Measurements from ENCODE around the gene SKP1.

SKP1 gene

DNA sequence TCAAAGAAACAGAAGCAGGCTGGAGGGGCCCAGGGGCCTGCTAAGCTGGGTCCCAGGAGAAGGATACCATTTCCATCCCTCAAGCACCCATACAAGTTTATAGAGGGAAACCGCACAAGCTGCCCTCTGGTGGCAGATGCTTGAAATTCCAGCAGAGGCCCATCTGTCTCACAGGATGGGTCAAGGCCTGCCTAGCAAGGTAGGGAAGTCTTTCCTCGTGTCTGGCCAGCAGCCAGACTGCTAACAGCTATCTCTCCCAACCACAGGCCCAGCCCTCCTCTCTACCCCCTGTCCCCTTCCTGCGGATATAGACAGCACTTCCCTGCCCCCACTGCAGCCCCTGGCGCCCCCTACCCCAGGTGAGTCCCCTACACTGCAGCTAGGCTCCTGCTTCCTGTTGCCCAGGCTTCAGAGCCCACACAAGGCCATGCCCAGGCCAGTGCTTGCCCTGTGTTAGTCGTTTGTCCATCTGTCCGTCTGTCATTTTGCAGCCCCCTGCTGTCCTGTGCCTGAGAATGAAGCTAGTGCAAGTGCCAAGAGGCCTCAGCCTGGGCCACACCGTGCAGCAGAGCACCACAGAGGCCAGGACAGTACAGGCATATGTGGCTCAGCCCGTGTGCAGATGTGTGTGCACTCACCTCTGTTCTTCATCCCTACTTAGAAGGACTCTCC lies 36.1 kb downstream of the SKP1 start (continued):
- TF ChIP-seq ZNF521 (tag by site-specific recombination; IDR thresholded peaks at IDR 0.05) (no peak), ZNF292 (tag by site-specific recombination; IDR thresholded peaks at IDR 0.05; ENCODE audit: borderline replicate concordance, low read depth) (no peak), ZNF2 (tag by site-specific recombination; IDR thresholded peaks at IDR 0.05) (peak; percentile 51; the same call in 1 of the 2 replicates), ZNF560 (tag by site-specific recombination; IDR thresholded peaks at IDR 0.05; ENCODE audit: borderline replicate concordance) (no peak), ZNF133 (tag by site-specific recombination; IDR thresholded peaks at IDR 0.05) (no peak), ZIC2 (tag by site-specific recombination; IDR thresholded peaks at IDR 0.05) (peak; percentile 52), ZNF837 (tag by site-specific recombination; IDR thresholded peaks at IDR 0.05) (no peak), ZSCAN23 (tag by site-specific recombination; IDR thresholded peaks at IDR 0.05) (no peak), CTCF (tag by site-specific recombination; IDR thresholded peaks at IDR 0.05) (peak; percentile 90), ZNF169 (tag by site-specific recombination; IDR thresholded peaks at IDR 0.05) (no peak), ZEB2 (tag by site-specific recombination; IDR thresholded peaks at IDR 0.05) (peak; percentile 47; the same call in 1 of the 2 replicates), SP2 (tag by site-specific recombination; IDR thresholded peaks at IDR 0.05) (no peak), IKZF3 (tag by site-specific recombination; IDR thresholded peaks at IDR 0.05) (no peak), ZNF501 (tag by site-specific recombination; IDR thresholded peaks at IDR 0.05) (no peak), HOXA7 (CRISPR knock-in tag; IDR thresholded peaks at IDR 0.05; ENCODE audit: borderline replicate concordance) (no peak), ZNF416 (tag by site-specific recombination; IDR thresholded peaks at IDR 0.05) (no peak), ZBTB17 (tag by site-specific recombination; IDR thresholded peaks at IDR 0.05) (peak; percentile 28; the same call in 1 of the 2 replicates)
- TF ChIP-seq, protein P1, sequence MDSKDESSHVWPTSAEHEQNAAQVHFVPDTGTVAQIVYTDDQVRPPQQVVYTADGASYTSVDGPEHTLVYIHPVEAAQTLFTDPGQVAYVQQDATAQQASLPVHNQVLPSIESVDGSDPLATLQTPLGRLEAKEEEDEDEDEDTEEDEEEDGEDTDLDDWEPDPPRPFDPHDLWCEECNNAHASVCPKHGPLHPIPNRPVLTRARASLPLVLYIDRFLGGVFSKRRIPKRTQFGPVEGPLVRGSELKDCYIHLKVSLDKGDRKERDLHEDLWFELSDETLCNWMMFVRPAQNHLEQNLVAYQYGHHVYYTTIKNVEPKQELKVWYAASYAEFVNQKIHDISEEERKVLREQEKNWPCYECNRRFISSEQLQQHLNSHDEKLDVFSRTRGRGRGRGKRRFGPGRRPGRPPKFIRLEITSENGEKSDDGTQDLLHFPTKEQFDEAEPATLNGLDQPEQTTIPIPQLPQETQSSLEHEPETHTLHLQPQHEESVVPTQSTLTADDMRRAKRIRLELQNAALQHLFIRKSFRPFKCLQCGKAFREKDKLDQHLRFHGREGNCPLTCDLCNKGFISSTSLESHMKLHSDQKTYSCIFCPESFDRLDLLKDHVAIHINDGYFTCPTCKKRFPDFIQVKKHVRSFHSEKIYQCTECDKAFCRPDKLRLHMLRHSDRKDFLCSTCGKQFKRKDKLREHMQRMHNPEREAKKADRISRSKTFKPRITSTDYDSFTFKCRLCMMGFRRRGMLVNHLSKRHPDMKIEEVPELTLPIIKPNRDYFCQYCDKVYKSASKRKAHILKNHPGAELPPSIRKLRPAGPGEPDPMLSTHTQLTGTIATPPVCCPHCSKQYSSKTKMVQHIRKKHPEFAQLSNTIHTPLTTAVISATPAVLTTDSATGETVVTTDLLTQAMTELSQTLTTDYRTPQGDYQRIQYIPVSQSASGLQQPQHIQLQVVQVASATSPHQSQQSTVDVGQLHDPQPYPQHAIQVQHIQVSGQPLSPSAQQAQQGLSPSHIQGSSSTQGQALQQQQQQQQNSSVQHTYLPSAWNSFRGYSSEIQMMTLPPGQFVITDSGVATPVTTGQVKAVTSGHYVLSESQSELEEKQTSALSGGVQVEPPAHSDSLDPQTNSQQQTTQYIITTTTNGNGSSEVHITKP (tag by site-specific recombination; IDR thresholded peaks at IDR 0.05) = peak; percentile 27; the same call in 1 of the 2 replicates
- TF ChIP-seq, protein P2, sequence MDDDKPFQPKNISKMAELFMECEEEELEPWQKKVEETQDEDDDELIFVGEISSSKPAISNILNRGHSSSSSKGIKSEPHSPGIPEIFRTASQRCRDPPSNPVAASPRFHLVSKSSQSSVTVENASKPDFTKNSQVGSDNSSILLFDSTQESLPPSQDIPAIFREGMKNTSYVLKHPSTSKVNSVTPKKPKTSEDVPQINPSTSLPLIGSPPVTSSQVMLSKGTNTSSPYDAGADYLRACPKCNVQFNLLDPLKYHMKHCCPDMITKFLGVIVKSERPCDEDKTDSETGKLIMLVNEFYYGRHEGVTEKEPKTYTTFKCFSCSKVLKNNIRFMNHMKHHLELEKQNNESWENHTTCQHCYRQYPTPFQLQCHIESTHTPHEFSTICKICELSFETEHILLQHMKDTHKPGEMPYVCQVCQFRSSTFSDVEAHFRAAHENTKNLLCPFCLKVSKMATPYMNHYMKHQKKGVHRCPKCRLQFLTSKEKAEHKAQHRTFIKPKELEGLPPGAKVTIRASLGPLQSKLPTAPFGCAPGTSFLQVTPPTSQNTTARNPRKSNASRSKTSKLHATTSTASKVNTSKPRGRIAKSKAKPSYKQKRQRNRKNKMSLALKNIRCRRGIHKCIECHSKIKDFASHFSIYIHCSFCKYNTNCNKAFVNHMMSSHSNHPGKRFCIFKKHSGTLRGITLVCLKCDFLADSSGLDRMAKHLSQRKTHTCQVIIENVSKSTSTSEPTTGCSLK (tag by site-specific recombination; IDR thresholded peaks at IDR 0.05) = no peak
- TF ChIP-seq, protein P3, sequence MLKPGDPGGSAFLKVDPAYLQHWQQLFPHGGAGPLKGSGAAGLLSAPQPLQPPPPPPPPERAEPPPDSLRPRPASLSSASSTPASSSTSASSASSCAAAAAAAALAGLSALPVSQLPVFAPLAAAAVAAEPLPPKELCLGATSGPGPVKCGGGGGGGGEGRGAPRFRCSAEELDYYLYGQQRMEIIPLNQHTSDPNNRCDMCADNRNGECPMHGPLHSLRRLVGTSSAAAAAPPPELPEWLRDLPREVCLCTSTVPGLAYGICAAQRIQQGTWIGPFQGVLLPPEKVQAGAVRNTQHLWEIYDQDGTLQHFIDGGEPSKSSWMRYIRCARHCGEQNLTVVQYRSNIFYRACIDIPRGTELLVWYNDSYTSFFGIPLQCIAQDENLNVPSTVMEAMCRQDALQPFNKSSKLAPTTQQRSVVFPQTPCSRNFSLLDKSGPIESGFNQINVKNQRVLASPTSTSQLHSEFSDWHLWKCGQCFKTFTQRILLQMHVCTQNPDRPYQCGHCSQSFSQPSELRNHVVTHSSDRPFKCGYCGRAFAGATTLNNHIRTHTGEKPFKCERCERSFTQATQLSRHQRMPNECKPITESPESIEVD (tag by site-specific recombination; IDR thresholded peaks at IDR 0.05) = no peak
- TF ChIP-seq, protein P4, sequence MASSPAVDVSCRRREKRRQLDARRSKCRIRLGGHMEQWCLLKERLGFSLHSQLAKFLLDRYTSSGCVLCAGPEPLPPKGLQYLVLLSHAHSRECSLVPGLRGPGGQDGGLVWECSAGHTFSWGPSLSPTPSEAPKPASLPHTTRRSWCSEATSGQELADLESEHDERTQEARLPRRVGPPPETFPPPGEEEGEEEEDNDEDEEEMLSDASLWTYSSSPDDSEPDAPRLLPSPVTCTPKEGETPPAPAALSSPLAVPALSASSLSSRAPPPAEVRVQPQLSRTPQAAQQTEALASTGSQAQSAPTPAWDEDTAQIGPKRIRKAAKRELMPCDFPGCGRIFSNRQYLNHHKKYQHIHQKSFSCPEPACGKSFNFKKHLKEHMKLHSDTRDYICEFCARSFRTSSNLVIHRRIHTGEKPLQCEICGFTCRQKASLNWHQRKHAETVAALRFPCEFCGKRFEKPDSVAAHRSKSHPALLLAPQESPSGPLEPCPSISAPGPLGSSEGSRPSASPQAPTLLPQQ (tag by site-specific recombination; IDR thresholded peaks at IDR 0.05) = peak; percentile 43; the same call in 1 of the 2 replicates
- TF ChIP-seq, protein P5, sequence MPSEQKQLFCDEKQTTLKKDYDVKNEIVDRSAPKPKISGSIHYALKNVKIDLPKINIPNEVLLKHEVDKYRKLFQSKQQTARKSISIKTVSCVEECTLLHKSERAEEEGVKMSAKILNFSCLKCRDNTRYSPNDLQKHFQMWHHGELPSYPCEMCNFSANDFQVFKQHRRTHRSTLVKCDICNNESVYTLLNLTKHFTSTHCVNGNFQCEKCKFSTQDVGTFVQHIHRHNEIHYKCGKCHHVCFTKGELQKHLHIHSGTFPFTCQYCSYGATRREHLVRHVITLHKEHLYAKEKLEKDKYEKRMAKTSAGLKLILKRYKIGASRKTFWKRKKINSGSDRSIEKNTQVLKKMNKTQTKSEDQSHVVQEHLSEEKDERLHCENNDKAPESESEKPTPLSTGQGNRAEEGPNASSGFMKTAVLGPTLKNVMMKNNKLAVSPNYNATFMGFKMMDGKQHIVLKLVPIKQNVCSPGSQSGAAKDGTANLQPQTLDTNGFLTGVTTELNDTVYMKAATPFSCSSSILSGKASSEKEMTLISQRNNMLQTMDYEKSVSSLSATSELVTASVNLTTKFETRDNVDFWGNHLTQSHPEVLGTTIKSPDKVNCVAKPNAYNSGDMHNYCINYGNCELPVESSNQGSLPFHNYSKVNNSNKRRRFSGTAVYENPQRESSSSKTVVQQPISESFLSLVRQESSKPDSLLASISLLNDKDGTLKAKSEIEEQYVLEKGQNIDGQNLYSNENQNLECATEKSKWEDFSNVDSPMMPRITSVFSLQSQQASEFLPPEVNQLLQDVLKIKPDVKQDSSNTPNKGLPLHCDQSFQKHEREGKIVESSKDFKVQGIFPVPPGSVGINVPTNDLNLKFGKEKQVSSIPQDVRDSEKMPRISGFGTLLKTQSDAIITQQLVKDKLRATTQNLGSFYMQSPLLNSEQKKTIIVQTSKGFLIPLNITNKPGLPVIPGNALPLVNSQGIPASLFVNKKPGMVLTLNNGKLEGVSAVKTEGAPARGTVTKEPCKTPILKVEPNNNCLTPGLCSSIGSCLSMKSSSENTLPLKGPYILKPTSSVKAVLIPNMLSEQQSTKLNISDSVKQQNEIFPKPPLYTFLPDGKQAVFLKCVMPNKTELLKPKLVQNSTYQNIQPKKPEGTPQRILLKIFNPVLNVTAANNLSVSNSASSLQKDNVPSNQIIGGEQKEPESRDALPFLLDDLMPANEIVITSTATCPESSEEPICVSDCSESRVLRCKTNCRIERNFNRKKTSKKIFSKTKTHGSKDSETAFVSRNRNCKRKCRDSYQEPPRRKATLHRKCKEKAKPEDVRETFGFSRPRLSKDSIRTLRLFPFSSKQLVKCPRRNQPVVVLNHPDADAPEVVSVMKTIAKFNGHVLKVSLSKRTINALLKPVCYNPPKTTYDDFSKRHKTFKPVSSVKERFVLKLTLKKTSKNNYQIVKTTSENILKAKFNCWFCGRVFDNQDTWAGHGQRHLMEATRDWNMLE (tag by site-specific recombination; conservative IDR thresholded peaks at IDR 0.05; ENCODE audit: low read depth) = no peak

Data from HEK293 (cell line).